IMR-90 (cell line): ENCODE results near the gene ATIC. TPM values are rescaled to one million over a fixed set of nuclear protein-coding genes. Genes with fewer than 3 reads are reported as not detected.
A peak's percentile ranks its signal among the peaks of the same experiment; 100 is the strongest.

ENCODE experiments used
- ATAC-seq: fragments of 200-7000 bp; cut with Tn5 transposase; 2 replicates; pipeline ENCODE4 v1.9.1; 2020; ENCODE audit warnings: low read depth, mild to moderate bottlenecking, moderate library complexity
- BruUV-seq: library from RNA; stranded (reverse); fragments of 400-500 nt; replicated peaks from 2 replicates; lab custom pipeline; 2021; lab: Mats Ljungman, UMichigan
- CTCF ChIA-PET: fragments of 300-600 bp; formaldehyde crosslinking; extraction: SDS; loops from one replicate; lab custom pipeline; 2021; ENCODE audit warnings: antibody characterized with exemption; lab: Yijun Ruan, JAX
- POLR2A ChIA-PET: fragments of 300-600 bp; sonication (Branson Sonifier 250); formaldehyde crosslinking; loops from one replicate; lab custom pipeline; 2022; ENCODE audit warnings: antibody characterized with exemption; ENCODE audit not compliant: unreplicated experiment; lab: Charles Lee
- DNase-seq: peaks from one replicate; pipeline ENCODE4 v3.0.0; 2013
- H2AFZ ChIP-seq: replicated peaks from 2 replicates; pipeline ENCODE3; 2013; ENCODE audit warnings: low read length, mild to moderate bottlenecking; ENCODE audit not compliant: poor library complexity
- H2AK5ac ChIP-seq: 2 replicates; pipeline ENCODE4 v1.6.1; 2013; ENCODE audit warnings: low read depth, low read length, inconsistent platforms
- H2AK9ac ChIP-seq: replicated peaks from 2 replicates; pipeline ENCODE3; 2013; ENCODE audit warnings: mild to moderate bottlenecking, low read depth, low read length, moderate library complexity; ENCODE audit not compliant: poor library complexity
- H2BK120ac ChIP-seq: 2 replicates; pipeline ENCODE4 v1.6.1; 2013; ENCODE audit warnings: low read depth, low read length, inconsistent platforms
- H2BK15ac ChIP-seq: 3 replicates; pipeline ENCODE4 v1.6.1; 2013; ENCODE audit warnings: low read depth, low read length, inconsistent platforms
- H2BK20ac ChIP-seq: 2 replicates; pipeline ENCODE4 v1.6.1; 2013; ENCODE audit warnings: low read depth, mild to moderate bottlenecking, inconsistent platforms, low read length, moderate library complexity
- H2BK5ac ChIP-seq: 2 replicates; pipeline ENCODE4 v1.6.1; 2013; ENCODE audit warnings: mild to moderate bottlenecking, low read depth, low read length, inconsistent platforms; ENCODE audit not compliant: poor library complexity, severe bottlenecking
- H3K14ac ChIP-seq: replicated peaks from 2 replicates; pipeline ENCODE4 v1.6.1; 2013; ENCODE audit warnings: low read depth, low read length, inconsistent platforms
- H3K18ac ChIP-seq: 2 replicates; pipeline ENCODE4 v1.6.1; 2013; ENCODE audit warnings: low read depth, low read length, control low read depth
- H3K23ac ChIP-seq: 2 replicates; pipeline ENCODE4 v1.6.1; 2013; ENCODE audit warnings: low read depth, low read length, inconsistent platforms
- H3K27ac ChIP-seq: 2 replicates; pipeline ENCODE4 v1.5.1; 2013; ENCODE audit warnings: mild to moderate bottlenecking, control low read depth, low read length; ENCODE audit not compliant: insufficient read depth
- H3K27me3 ChIP-seq: 2 replicates; pipeline ENCODE4 v1.6.1; 2013; ENCODE audit warnings: low read length; ENCODE audit not compliant: control insufficient read depth, insufficient read depth
- H3K36me3 ChIP-seq: 2 replicates; pipeline ENCODE4 v1.6.1; 2013; ENCODE audit warnings: low read length, mixed read lengths; ENCODE audit not compliant: control insufficient read depth, insufficient read depth
- H3K4ac ChIP-seq: 2 replicates; pipeline ENCODE4 v1.6.1; 2013; ENCODE audit warnings: low read depth, low read length, inconsistent platforms
- H3K4me1 ChIP-seq: 2 replicates; pipeline ENCODE4 v1.6.1; 2013; ENCODE audit warnings: low read length, mixed read lengths; ENCODE audit not compliant: control insufficient read depth, insufficient read depth
- H3K4me2 ChIP-seq: 2 replicates; pipeline ENCODE4 v1.6.1; 2013; ENCODE audit warnings: low read depth, mild to moderate bottlenecking, control low read depth, low read length, moderate library complexity
- H3K4me3 ChIP-seq: 2 replicates; pipeline ENCODE4 v1.5.1; 2013; ENCODE audit warnings: low read depth, mild to moderate bottlenecking, control low read depth, low read length, moderate library complexity; ENCODE audit not compliant: insufficient read depth
- H3K56ac ChIP-seq: 2 replicates; pipeline ENCODE4 v1.6.1; 2013; ENCODE audit warnings: low read length, inconsistent platforms; ENCODE audit not compliant: insufficient read depth; ENCODE audit errors: extremely low read depth
- H3K79me1 ChIP-seq, 2 experiments: 2 replicates each; pipeline ENCODE4 v1.6.1; 2013; ENCODE audit warnings: low read length in 2 of 2, inconsistent platforms in 1 of 2, low read depth in 1 of 2
- H3K9ac ChIP-seq: 2 replicates; pipeline ENCODE4 v1.6.1; 2013; ENCODE audit warnings: low read depth, low read length, control low read depth
- H3K9me1 ChIP-seq: 2 replicates; pipeline ENCODE4 v1.6.1; 2013; ENCODE audit warnings: low read length, inconsistent platforms; ENCODE audit not compliant: insufficient read depth
- H3K9me3 ChIP-seq: 2 replicates; pipeline ENCODE4 v1.6.1; 2013; ENCODE audit warnings: low read length; ENCODE audit not compliant: control insufficient read depth, insufficient read depth
- H4K20me1 ChIP-seq: 2 replicates; pipeline ENCODE4 v1.6.1; 2013; ENCODE audit warnings: low read length, inconsistent platforms; ENCODE audit not compliant: insufficient read depth
- H4K5ac ChIP-seq: 2 replicates; pipeline ENCODE4 v1.6.1; 2013; ENCODE audit warnings: mild to moderate bottlenecking, low read depth, low read length, control low read depth
- H4K8ac ChIP-seq, 2 experiments: 2 replicates each; pipeline ENCODE4 v1.6.1; 2013; ENCODE audit warnings: low read depth in 2 of 2, low read length in 2 of 2, control low read depth in 1 of 2, inconsistent platforms in 1 of 2
- H4K91ac ChIP-seq: 2 replicates; pipeline ENCODE4 v1.6.1; 2013; ENCODE audit warnings: low read depth, low read length, inconsistent platforms; ENCODE audit not compliant: insufficient read depth
- BHLHE40 ChIP-seq: fragments of 150-350 bp; IDR thresholded peaks from 2 replicates; pipeline ENCODE4 v1.6.1; 2016; ENCODE audit warnings: mild to moderate bottlenecking, low read depth, low read length
- CEBPB ChIP-seq: IDR thresholded peaks from 2 replicates; pipeline ENCODE4 v1.6.1; 2012; ENCODE audit warnings: low read depth, low read length, improper control_type of control experiment
- CHD1 ChIP-seq: IDR thresholded peaks from 2 replicates; pipeline ENCODE4 v1.6.1; 2012; ENCODE audit warnings: low read depth, low read length, improper control_type of control experiment
- CTCF ChIP-seq: conservative IDR thresholded peaks from 2 replicates; pipeline ENCODE4 v1.5.1; 2012; ENCODE audit warnings: mild to moderate bottlenecking, low read depth, low read length, improper control_type of control experiment
- ELK1 ChIP-seq: fragments of 150-350 bp; IDR thresholded peaks from 2 replicates; pipeline ENCODE4 v1.6.1; 2016; ENCODE audit warnings: low read depth, mild to moderate bottlenecking, low read length, moderate library complexity, borderline replicate concordance
- FOS ChIP-seq: fragments of 150-350 bp; IDR thresholded peaks from 2 replicates; pipeline ENCODE4 v1.6.1; 2016; ENCODE audit warnings: low read depth, low read length
- MAFK ChIP-seq: IDR thresholded peaks from 2 replicates; pipeline ENCODE4 v1.6.1; 2012; ENCODE audit warnings: low read depth, low read length, improper control_type of control experiment
- MAZ ChIP-seq: IDR thresholded peaks from 2 replicates; pipeline ENCODE4 v1.6.1; 2012; ENCODE audit warnings: low read depth, mild to moderate bottlenecking, low read length, improper control_type of control experiment, moderate library complexity, borderline replicate concordance
- NFE2L2 ChIP-seq: fragments of 150-350 bp; IDR thresholded peaks from 2 replicates; pipeline ENCODE4 v1.6.1; 2016; ENCODE audit warnings: low read depth, mild to moderate bottlenecking, low read length
- POLR2A ChIP-seq: IDR thresholded peaks from 2 replicates; pipeline ENCODE4 v1.6.1; 2012; ENCODE audit warnings: mild to moderate bottlenecking, low read depth, low read length
- RAD21 ChIP-seq: IDR thresholded peaks from 2 replicates; pipeline ENCODE4 v1.6.1; 2012; ENCODE audit warnings: low read length, improper control_type of control experiment
- RCOR1 ChIP-seq: IDR thresholded peaks from 2 replicates; pipeline ENCODE4 v1.6.1; 2012; ENCODE audit warnings: mild to moderate bottlenecking, low read length, improper control_type of control experiment; ENCODE audit not compliant: insufficient replicate concordance
- RFX5 ChIP-seq: IDR thresholded peaks from 2 replicates; pipeline ENCODE4 v1.8.0; 2012; ENCODE audit warnings: low read depth, mild to moderate bottlenecking, low read length, moderate library complexity
- SMC3 ChIP-seq: fragments of 150-350 bp; IDR thresholded peaks from 2 replicates; pipeline ENCODE4 v1.6.1; 2016; ENCODE audit warnings: low read depth, mild to moderate bottlenecking, antibody characterized with exemption, low read length, moderate library complexity
- USF2 ChIP-seq: fragments of 150-350 bp; IDR thresholded peaks from 2 replicates; pipeline ENCODE4 v1.6.1; 2017; ENCODE audit warnings: mild to moderate bottlenecking, antibody characterized with exemption, low read length, low read depth
- WGBS, 2 experiments: methylation state at CpG; one replicate each; pipeline versions ENCODE4 v1.1.5 to v1.1.7; 2013; ENCODE audit warnings: missing lambda C conversion rate in 2 of 2; ENCODE audit not compliant: insufficient read length in 1 of 2; ENCODE audit errors: extremely low coverage in 2 of 2; 5-methylcytosine and 5-hydroxymethylcytosine counted together
- dilution Hi-C: fragments of 300-500 bp; cut with HindIII; formaldehyde crosslinking; loops from one replicate; pipeline ENCODE4 v1.14.3; 2018; ENCODE audit warnings: low sequenced_read_pairs; ENCODE audit not compliant: unreplicated experiment
- in situ Hi-C: fragments of 300-500 bp; cut with MboI; formaldehyde crosslinking; loops from 3 replicates; pipeline ENCODE4 v1.14.3; 2019; ENCODE audit warnings: low sequenced_read_pairs, inconsistent platforms, mixed read lengths
- intact Hi-C: fragments of 100-400 bp; cut with micrococcal nuclease; formaldehyde crosslinking; loops from 2 replicates; pipeline ENCODE4 v1.10.0; 2022
- polyA plus RNA-seq, 3 experiments: library from polyadenylated mRNA; depleted of rRNA; stranded (reverse); fragments of >200 nt; gene quantifications; 2 replicates each; pipeline ENCODE4 v1.2.3, GENCODE V29; 2012; ENCODE audit warnings: low replicate concordance in 1 of 3
- total RNA-seq: library from RNA; depleted of rRNA; stranded (reverse); fragments of >200 nt; gene quantifications from 2 replicates; pipeline ENCODE4 v1.2.3, GENCODE V29; 2012

Gene ATIC
- total and polyA plus RNA-seq, 2 of the 4 experiments (the other 2 are of a cell fraction) = 30.5 to 101 TPM

DNA sequence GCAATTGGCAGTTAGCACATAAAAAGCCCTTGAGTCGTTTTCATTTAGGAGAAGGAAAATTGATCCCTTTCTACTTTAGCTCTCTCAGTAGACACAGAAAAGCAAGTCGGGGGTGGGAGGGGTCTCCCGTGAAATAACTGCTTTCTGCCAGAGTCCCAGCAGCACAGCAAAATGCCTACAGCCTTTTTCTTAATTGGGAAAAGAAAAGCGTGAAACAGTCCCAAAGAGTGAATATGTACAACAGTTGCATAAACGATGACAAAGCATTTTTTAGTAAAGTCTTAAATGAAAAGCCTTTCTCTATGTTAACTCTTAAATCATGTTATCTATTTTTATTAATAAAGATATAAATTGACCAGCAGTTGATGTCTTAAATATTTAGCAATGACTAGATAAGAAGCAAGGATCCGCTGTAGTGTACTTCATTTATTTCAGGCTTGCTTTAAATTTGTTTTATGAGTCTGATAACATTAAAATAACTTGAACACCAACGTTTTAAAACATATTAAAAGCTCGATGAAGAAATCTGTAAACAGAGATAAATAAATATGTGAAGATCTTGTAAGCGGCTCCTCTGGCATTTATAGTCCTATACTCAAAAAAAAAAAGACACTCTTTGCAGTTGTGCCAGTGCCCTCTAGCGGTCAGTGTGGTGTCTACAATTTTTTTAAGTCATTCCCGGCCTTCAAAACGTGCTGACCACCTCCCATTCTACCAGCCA, 42.3 kb upstream of the ATIC start:
- H3K4ac ChIP-seq = no peak overlapping the region
- H2BK15ac ChIP-seq = no peak overlapping the region
- no peaks in the 10 kb centered on the region for H3K9me3 ChIP-seq
- H3K36me3 ChIP-seq = no peaks in the 10 kb centered on the region
- DNase-seq = peak; percentile 80
- H3K4me2 ChIP-seq = peak overlapping the region; percentile 34
- no peaks in the 10 kb centered on the region for H3K4me1 ChIP-seq
- H3K18ac ChIP-seq = no peak overlapping the region
- BruUV-seq = no TSS peak
- no peaks in the 10 kb centered on the region for H3K79me1 ChIP-seq
- H2AFZ ChIP-seq = no peak overlapping the region
- no peak overlapping the region for H2AK5ac ChIP-seq
- H2BK5ac ChIP-seq = no peak overlapping the region
- H2AK9ac ChIP-seq = no peak overlapping the region
- WGBS, 2 experiments = no CpG with 5 or more reads among the region's 12 CpGs
- no peak overlapping the region for H4K5ac ChIP-seq
- H3K27me3 ChIP-seq = no peaks in the 10 kb centered on the region
- H4K91ac ChIP-seq = no peak overlapping the region
- dilution Hi-C loops = no loop called here
- no peak overlapping the region for H3K23ac ChIP-seq
- H3K9ac ChIP-seq = no peak overlapping the region
- no peak overlapping the region for H2BK120ac ChIP-seq
- no peak overlapping the region for H3K27ac ChIP-seq
- ATAC-seq = peak; percentile 85
- in situ Hi-C loops = no loop called here
- H2BK20ac ChIP-seq = no peak overlapping the region
- no peak overlapping the region for H4K8ac ChIP-seq
- CTCF ChIA-PET = interaction anchor here (0.6 to 1.0 kb wide), 22 partner anchors 8 to 1525 kb away, joined by 3 to 11 read pairs (median 4); partner anchors contain the start of gene VWC2L
- no peaks in the 10 kb centered on the region for H3K9me1 ChIP-seq
- H3K4me3 ChIP-seq = no peak overlapping the region
- POLR2A ChIA-PET = interaction anchor here (0.7 kb wide), 1 partner anchor 880 kb away, joined by 6 read pairs; no protein-coding TSS in a partner anchor
- no peaks in the 10 kb centered on the region for H4K20me1 ChIP-seq
- H3K56ac ChIP-seq = no peak overlapping the region
- intact Hi-C loops = loop anchor here (5.0 to 10.0 kb wide), 3 partner anchors 307 to 1462 kb away; no protein-coding TSS in a partner anchor
- H3K14ac ChIP-seq = no peak overlapping the region
- TF ChIP-seq SMC3 (peak; percentile 54), RFX5 (no peak), USF2 (no peak), NFE2L2 (peak; percentile 66), FOS (no peak), BHLHE40 (0 out of 2 replicates have a peak, but pooled peaks have one; percentile 19), POLR2A (no peak), RAD21 (peak; percentile 70), CEBPB (no peak), MAZ (no peak), MAFK (peak; percentile 94), CHD1 (no peak), ELK1 (no peak), RCOR1 (no peak), CTCF (peak; percentile 78)
